Measurements from ENCODE around the gene PHF2.

DNA sequence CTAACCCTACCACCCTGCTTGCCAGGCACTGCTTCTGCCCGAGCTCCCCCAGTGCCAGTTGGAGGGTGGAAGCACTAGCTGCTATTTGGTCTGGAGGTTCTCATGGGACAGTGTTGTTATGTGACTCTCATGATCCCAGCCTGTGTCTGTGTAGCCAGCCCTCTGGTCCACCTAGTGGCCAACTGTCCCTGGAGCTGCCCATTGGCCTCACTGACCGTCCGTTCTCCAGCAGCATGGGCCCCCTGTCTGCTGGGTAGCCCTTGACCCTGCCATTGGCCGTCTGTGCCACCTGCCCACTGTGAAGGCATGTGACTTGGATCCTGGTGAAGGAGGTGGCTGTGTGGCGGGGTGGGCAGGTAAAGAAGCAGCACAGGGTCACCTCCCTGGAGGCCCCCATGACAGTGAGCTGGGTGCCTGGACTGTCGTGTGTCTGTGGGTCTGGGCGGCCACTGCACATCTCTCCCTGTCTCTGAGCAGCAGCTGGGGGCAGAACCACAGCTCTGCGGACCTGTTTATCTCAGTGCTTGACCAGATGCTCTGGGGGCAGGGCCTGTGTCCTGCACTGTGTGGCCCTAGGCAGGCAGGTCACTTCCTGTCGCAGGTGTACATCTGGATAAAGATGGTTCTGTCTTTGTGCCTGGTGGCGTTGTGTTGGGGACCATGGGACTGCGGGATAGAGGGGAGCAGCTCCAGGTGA, 11.4 kb downstream of the PHF2 start:
- no peak for TF ChIP-seq ZFX (IDR thresholded peaks at IDR 0.05; ENCODE audit: borderline replicate concordance)
- TF ChIP-seq, protein P1, sequence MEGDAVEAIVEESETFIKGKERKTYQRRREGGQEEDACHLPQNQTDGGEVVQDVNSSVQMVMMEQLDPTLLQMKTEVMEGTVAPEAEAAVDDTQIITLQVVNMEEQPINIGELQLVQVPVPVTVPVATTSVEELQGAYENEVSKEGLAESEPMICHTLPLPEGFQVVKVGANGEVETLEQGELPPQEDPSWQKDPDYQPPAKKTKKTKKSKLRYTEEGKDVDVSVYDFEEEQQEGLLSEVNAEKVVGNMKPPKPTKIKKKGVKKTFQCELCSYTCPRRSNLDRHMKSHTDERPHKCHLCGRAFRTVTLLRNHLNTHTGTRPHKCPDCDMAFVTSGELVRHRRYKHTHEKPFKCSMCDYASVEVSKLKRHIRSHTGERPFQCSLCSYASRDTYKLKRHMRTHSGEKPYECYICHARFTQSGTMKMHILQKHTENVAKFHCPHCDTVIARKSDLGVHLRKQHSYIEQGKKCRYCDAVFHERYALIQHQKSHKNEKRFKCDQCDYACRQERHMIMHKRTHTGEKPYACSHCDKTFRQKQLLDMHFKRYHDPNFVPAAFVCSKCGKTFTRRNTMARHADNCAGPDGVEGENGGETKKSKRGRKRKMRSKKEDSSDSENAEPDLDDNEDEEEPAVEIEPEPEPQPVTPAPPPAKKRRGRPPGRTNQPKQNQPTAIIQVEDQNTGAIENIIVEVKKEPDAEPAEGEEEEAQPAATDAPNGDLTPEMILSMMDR (IDR thresholded peaks at IDR 0.05), result no peak
